Liver (tissue), 9 donors: Measurements from ENCODE around the gene EMC6. TPM values are rescaled to one million over a fixed set of nuclear protein-coding genes. Genes with fewer than 3 reads are reported as not detected.
A peak's percentile ranks its signal among the peaks of the same experiment; 100 is the strongest.

ENCODE experiments used
- DNase-seq: peaks from one replicate; pipeline ENCODE4 v3.0.0-alpha.2; 2017; ENCODE audit warnings: low spot score
- H3K27ac ChIP-seq, 2 donors: one replicate each; pipeline ENCODE4 v1.7.0; 2013; ENCODE audit warnings: inconsistent platforms in 2 of 2, low read length in 2 of 2, control low read depth in 1 of 2, low read depth in 1 of 2, mild to moderate bottlenecking in 1 of 2
- H3K27me3 ChIP-seq, 4 donors: one replicate each; pipeline versions ENCODE4 v1.6.1 to v1.7.0; 2013; ENCODE audit warnings: low read length in 3 of 4, inconsistent platforms in 1 of 4, mild to moderate bottlenecking in 1 of 4, moderate library complexity in 1 of 4; ENCODE audit not compliant: control insufficient read depth in 4 of 4, insufficient read depth in 4 of 4
- H3K36me3 ChIP-seq, 4 donors: one replicate each; pipeline versions ENCODE4 v1.6.1 to v1.7.0; 2013; ENCODE audit warnings: low read length in 3 of 4, mild to moderate bottlenecking in 3 of 4, low read depth in 1 of 4, moderate library complexity in 1 of 4; ENCODE audit not compliant: control insufficient read depth in 4 of 4, insufficient read depth in 3 of 4
- H3K4me1 ChIP-seq, 4 donors: one replicate each; pipeline versions ENCODE4 v1.6.1 to v1.7.0; 2013; ENCODE audit warnings: low read length in 3 of 4, mild to moderate bottlenecking in 3 of 4, moderate library complexity in 1 of 4; ENCODE audit not compliant: control insufficient read depth in 4 of 4, insufficient read depth in 4 of 4
- H3K4me3 ChIP-seq, 3 donors: one replicate each; pipeline versions ENCODE4 v1.6.1 to v1.7.0; 2013; ENCODE audit warnings: low read length in 3 of 3, control low read depth in 1 of 3, low read depth in 1 of 3, mild to moderate bottlenecking in 1 of 3
- H3K9ac ChIP-seq, 2 donors: one replicate each; pipeline ENCODE4 v1.7.0; 2013; ENCODE audit warnings: low read length in 2 of 2, mild to moderate bottlenecking in 2 of 2, moderate library complexity in 2 of 2, control low read depth in 1 of 2, low read depth in 1 of 2
- H3K9me3 ChIP-seq, 4 donors: one replicate each; pipeline versions ENCODE4 v1.6.1 to v1.7.0; 2013; ENCODE audit warnings: low read length in 3 of 4; ENCODE audit not compliant: control insufficient read depth in 4 of 4
- CTCF ChIP-seq: fragments of 150-350 bp; IDR thresholded peaks from 2 replicates; pipeline ENCODE4 v1.5.1; 2017; ENCODE audit warnings: improper control_type of control experiment, low read depth, low read length; ENCODE audit not compliant: missing input control
- EGR1 ChIP-seq, 2 donors: IDR thresholded peaks; 2 replicates each; pipeline ENCODE4 v1.6.1; 2016 to 2018; ENCODE audit warnings: antibody characterized with exemption in 2 of 2, low read depth in 2 of 2
- GABPA ChIP-seq, 2 donors: IDR thresholded peaks in 1 of 2; conservative IDR thresholded peaks in 1 of 2; 2 replicates each; pipeline ENCODE4 v1.6.1; 2016; ENCODE audit warnings: antibody characterized with exemption in 2 of 2, mild to moderate bottlenecking in 1 of 2, moderate library complexity in 1 of 2
- HNF4A ChIP-seq, 2 donors: conservative IDR thresholded peaks; 2 replicates each; pipeline ENCODE4 v1.6.1; 2016; ENCODE audit warnings: antibody characterized with exemption in 2 of 2, mild to moderate bottlenecking in 2 of 2
- HNF4G ChIP-seq: IDR thresholded peaks from 2 replicates; pipeline ENCODE4 v1.6.1; 2016; ENCODE audit warnings: antibody characterized with exemption
- JUND ChIP-seq, 2 donors: IDR thresholded peaks; 2 replicates each; pipeline ENCODE4 v1.6.1; 2016; ENCODE audit warnings: antibody characterized with exemption in 2 of 2
- NR2F2 ChIP-seq: IDR thresholded peaks from 2 replicates; pipeline ENCODE4 v1.6.1; 2016; ENCODE audit warnings: antibody characterized with exemption
- RAD21 ChIP-seq, 2 donors: IDR thresholded peaks; 2 replicates each; pipeline ENCODE4 v1.6.1; 2016; ENCODE audit warnings: antibody characterized with exemption in 2 of 2, mild to moderate bottlenecking in 2 of 2
- REST ChIP-seq: IDR thresholded peaks from 2 replicates; pipeline ENCODE4 v1.6.1; 2016; ENCODE audit warnings: antibody characterized with exemption, mild to moderate bottlenecking
- RXRA ChIP-seq, 2 donors: IDR thresholded peaks; 2 replicates each; pipeline ENCODE4 v1.6.1; 2017 to 2018; ENCODE audit warnings: antibody characterized with exemption in 2 of 2, mild to moderate bottlenecking in 1 of 2
- SP1 ChIP-seq: IDR thresholded peaks from 2 replicates; pipeline ENCODE4 v1.6.1; 2018; ENCODE audit warnings: antibody characterized with exemption, mild to moderate bottlenecking
- TAF1 ChIP-seq: conservative IDR thresholded peaks from 2 replicates; pipeline ENCODE4 v1.6.1; 2016; ENCODE audit warnings: antibody characterized with exemption, mild to moderate bottlenecking
- WGBS: extraction: QIAGEN DNeasy Blood & Tissue Kit; methylation state at CpG from one replicate; pipeline ENCODE4 v1.1.7; 2013; 5-methylcytosine and 5-hydroxymethylcytosine counted together
- polyA plus RNA-seq, 2 donors: library from polyadenylated mRNA; stranded (reverse) in 1 of 2; unstranded in 1 of 2; fragments of 200-250 nt in 1 of 2; fragments of >200 nt in 1 of 2; fragmentation: Nextera tagmentation in 1 of 2; extraction: Ambion mirVana in 1 of 2; gene quantifications; one replicate each; pipeline versions ENCODE4 v1.2.1 to v1.2.3, GENCODE V29; 2013 to 2015
- total RNA-seq, 2 donors: library from RNA; depleted of rRNA; stranded (reverse); fragments of >200 nt; gene quantifications; one replicate each; pipeline ENCODE4 v1.2.3, GENCODE V29; 2014
- TF ChIP-seq, protein P1 (sequence below): IDR thresholded peaks from 2 replicates; pipeline ENCODE4 v1.6.1; 2016; ENCODE audit warnings: antibody characterized with exemption
- TF ChIP-seq, protein P2 (sequence below): IDR thresholded peaks from 2 replicates; pipeline ENCODE4 v1.6.1; 2016; ENCODE audit warnings: antibody characterized with exemption
- donor health status: healthy.
- donor health status: healthy.
- donor health status: healthy.
- donor health status: healthy.
- donor health status: healthy.

EMC6 gene
- total and polyA plus RNA-seq, 4 donors: 12.3 to 107 (median 47.6) TPM

GRCh38 chr17:3635474-3636153 is 33.0 kb upstream of the EMC6 start:
- Histone ChIP-seq H3K4me3 (peak overlapping the region; percentile 81 to 95 (median 88)), H3K36me3 (peaks cover 0 to 10% (median 3%) of the 10 kb centered on the region in 4 donors), H3K9ac (peak overlapping the region in 1 of 2 donors; percentile 80), H3K9me3 (no peaks in the 10 kb centered on the region), H3K4me1 (peaks cover 6 to 22% (median 15%) of the 10 kb centered on the region in 4 donors), H3K27me3 (no peaks in the 10 kb centered on the region), H3K27ac (peak overlapping the region; percentile 95 to 97)
- TF ChIP-seq RAD21 (IDR thresholded peaks at IDR 0.05) (peak in 1 of 2 donors; percentile 14), GABPA (IDR thresholded peaks at IDR 0.05 in 1 of 2, conservative IDR thresholded peaks at IDR 0.05 in 1 of 2) (peak in 1 of 2 donors; percentile 64), HNF4A (conservative IDR thresholded peaks at IDR 0.05) (peak; percentile 93 to 96), REST (peak; percentile 18), CTCF (no peak), NR2F2 (peak; percentile 37), HNF4G (peak; percentile 87), JUND (IDR thresholded peaks at IDR 0.05) (peak in 1 of 2 donors; percentile 58), RXRA (IDR thresholded peaks at IDR 0.05) (peak; percentile 86 to 88), EGR1 (IDR thresholded peaks at IDR 0.05; ENCODE audit: low read depth in 2 of 2) (peak in 1 of 2 donors; percentile 57), SP1 (peak; percentile 84), TAF1 (no peak)
- TF ChIP-seq, protein P1, sequence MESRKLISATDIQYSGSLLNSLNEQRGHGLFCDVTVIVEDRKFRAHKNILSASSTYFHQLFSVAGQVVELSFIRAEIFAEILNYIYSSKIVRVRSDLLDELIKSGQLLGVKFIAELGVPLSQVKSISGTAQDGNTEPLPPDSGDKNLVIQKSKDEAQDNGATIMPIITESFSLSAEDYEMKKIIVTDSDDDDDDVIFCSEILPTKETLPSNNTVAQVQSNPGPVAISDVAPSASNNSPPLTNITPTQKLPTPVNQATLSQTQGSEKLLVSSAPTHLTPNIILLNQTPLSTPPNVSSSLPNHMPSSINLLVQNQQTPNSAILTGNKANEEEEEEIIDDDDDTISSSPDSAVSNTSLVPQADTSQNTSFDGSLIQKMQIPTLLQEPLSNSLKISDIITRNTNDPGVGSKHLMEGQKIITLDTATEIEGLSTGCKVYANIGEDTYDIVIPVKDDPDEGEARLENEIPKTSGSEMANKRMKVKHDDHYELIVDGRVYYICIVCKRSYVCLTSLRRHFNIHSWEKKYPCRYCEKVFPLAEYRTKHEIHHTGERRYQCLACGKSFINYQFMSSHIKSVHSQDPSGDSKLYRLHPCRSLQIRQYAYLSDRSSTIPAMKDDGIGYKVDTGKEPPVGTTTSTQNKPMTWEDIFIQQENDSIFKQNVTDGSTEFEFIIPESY: no peak
- TF ChIP-seq, protein P2, sequence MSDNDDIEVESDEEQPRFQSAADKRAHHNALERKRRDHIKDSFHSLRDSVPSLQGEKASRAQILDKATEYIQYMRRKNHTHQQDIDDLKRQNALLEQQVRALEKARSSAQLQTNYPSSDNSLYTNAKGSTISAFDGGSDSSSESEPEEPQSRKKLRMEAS: no peak
- DNase-seq: peak; percentile 50
- 8% methylated on average over 38 of the region's 38 CpGs for WGBS
